ENCODE results near the gene TMEM43. TPM values are rescaled to one million over a fixed set of nuclear protein-coding genes. Genes with fewer than 3 reads are reported as not detected.
A peak's percentile ranks its signal among the peaks of the same experiment; 100 is the strongest.

The TMEM43 gene
- total RNA-seq, 1 donor from 2014 or later: 79.5 TPM

- DNase-seq (ENCODE audit: low read depth): no peak
- Histone ChIP-seq H3K4me3 (ENCODE audit: low read depth, low read length) (no peak overlapping the region), H3K36me3 (ENCODE audit: control insufficient read depth, insufficient read depth, low read length) (peaks cover 4% of the 10 kb centered on the region), H3K27me3 (ENCODE audit: control insufficient read depth, insufficient read depth, low read length) (no peaks in the 10 kb centered on the region)
- TF ChIP-seq, protein P1, sequence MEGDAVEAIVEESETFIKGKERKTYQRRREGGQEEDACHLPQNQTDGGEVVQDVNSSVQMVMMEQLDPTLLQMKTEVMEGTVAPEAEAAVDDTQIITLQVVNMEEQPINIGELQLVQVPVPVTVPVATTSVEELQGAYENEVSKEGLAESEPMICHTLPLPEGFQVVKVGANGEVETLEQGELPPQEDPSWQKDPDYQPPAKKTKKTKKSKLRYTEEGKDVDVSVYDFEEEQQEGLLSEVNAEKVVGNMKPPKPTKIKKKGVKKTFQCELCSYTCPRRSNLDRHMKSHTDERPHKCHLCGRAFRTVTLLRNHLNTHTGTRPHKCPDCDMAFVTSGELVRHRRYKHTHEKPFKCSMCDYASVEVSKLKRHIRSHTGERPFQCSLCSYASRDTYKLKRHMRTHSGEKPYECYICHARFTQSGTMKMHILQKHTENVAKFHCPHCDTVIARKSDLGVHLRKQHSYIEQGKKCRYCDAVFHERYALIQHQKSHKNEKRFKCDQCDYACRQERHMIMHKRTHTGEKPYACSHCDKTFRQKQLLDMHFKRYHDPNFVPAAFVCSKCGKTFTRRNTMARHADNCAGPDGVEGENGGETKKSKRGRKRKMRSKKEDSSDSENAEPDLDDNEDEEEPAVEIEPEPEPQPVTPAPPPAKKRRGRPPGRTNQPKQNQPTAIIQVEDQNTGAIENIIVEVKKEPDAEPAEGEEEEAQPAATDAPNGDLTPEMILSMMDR (IDR thresholded peaks at IDR 0.05; ENCODE audit: insufficient read depth, low read length, poor library complexity, severe bottlenecking): no peak
These were observed 25.8 kb downstream of the TMEM43 start for GRCh38 chr3:14150491-14151230.

DNA sequence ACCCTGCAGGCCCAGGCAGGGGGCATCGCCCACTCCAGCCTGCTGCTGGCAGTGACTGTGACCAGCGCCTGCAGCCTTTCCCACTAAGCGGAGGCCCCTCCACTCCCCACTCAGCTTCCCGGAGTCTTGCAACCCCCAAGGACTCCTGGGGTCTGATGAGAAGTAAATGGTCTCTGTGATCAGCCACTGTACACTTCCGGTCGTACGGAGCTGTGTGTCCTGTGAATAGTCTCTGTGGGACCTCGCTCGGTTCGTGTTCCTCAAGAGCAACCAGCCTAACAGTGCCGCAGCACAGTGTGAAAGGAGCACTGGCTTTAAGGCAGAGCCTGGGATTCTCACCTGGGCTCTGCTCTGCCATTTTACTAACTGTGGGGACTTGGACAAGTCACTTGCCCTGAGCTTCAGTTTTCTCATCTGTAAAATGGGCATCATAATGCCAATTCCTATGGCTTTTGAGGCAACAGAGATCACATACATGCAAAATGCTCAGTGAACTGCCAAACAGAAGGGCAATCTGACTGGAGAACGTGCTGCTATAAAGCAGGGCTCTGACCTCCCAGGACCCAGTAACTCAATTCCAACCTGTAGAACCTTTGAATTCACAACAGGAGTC, 26.7 kb downstream of the TMEM43 start:
- Histone ChIP-seq H3K27me3 (ENCODE audit: control insufficient read depth, insufficient read depth, low read length) (no peaks in the 10 kb centered on the region), H3K36me3 (ENCODE audit: control insufficient read depth, insufficient read depth, low read length) (peaks cover 3% of the 10 kb centered on the region), H3K4me3 (ENCODE audit: low read depth, low read length) (no peak overlapping the region)
- no peak for DNase-seq (ENCODE audit: low read depth)
- TF ChIP-seq, protein P1 (IDR thresholded peaks at IDR 0.05; ENCODE audit: insufficient read depth, low read length, poor library complexity, severe bottlenecking): no peak

GRCh38 chr3:14152233-14152962, 27.5 kb downstream of the TMEM43 start:
- TF ChIP-seq, protein P1 (IDR thresholded peaks at IDR 0.05; ENCODE audit: insufficient read depth, low read length, poor library complexity, severe bottlenecking): peak; percentile 32
- Histone ChIP-seq H3K4me3 (ENCODE audit: low read depth, low read length) (no peak overlapping the region), H3K36me3 (ENCODE audit: control insufficient read depth, insufficient read depth, low read length) (peaks cover 3% of the 10 kb centered on the region), H3K27me3 (ENCODE audit: control insufficient read depth, insufficient read depth, low read length) (no peaks in the 10 kb centered on the region)
- no peak for DNase-seq (ENCODE audit: low read depth)

- Histone ChIP-seq H3K27me3 (ENCODE audit: control insufficient read depth, insufficient read depth, low read length) (no peaks in the 10 kb centered on the region), H3K4me3 (ENCODE audit: low read depth, low read length) (no peak overlapping the region), H3K36me3 (ENCODE audit: control insufficient read depth, insufficient read depth, low read length) (peaks cover 3% of the 10 kb centered on the region)
- TF ChIP-seq, protein P1 (IDR thresholded peaks at IDR 0.05; ENCODE audit: insufficient read depth, low read length, poor library complexity, severe bottlenecking): no peak
- no peak for DNase-seq (ENCODE audit: low read depth)
These were observed 28.1 kb downstream of the TMEM43 start for GRCh38 chr3:14152963-14153355.

DNA sequence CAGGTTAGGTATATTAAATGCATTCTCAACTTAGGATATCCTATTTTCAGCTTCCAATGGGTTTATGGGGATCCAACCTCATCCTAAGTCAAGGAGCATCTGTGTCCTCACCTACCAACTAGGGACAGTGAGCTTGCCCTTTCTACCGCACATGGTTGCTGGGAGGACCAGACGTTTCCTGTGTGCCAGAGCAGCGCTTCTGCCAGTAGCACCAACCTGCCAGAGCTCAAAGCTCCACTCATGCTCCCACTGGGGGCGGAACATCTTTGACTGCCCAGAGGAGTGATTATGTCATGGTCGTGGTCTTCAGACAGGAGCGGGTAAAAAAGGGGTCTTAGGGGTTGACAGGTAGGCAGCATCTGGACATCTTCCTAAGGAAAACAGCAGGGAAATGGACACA, 28.8 kb downstream of the TMEM43 start:
- Histone ChIP-seq H3K27me3 (ENCODE audit: control insufficient read depth, insufficient read depth, low read length) (no peaks in the 10 kb centered on the region), H3K4me3 (ENCODE audit: low read depth, low read length) (no peak overlapping the region), H3K36me3 (ENCODE audit: control insufficient read depth, insufficient read depth, low read length) (peaks cover 3% of the 10 kb centered on the region)
- TF ChIP-seq, protein P1 (IDR thresholded peaks at IDR 0.05; ENCODE audit: insufficient read depth, low read length, poor library complexity, severe bottlenecking): no peak
- no peak for DNase-seq (ENCODE audit: low read depth)

Measured in kidney epithelial cell (primary cell).